Adrenal gland (tissue), 12 donors: ENCODE data around the gene MARCHF2. TPM values are rescaled to one million over a fixed set of nuclear protein-coding genes. Genes with fewer than 3 reads are reported as not detected.
A peak's percentile ranks its signal among the peaks of the same experiment; 100 is the strongest.
"Not testable (repeated sequence)": the region's sequence is repeated elsewhere in the genome, so short reads cannot be mapped to it uniquely, and the experiment has no call there.

Experiments used
- DNase-seq, 7 donors: peaks; one replicate each; pipeline ENCODE4 v3.0.0-alpha.2; 2019 to 2020
- H3K27ac ChIP-seq, 5 donors: fragments of 200-600 bp; sonication (generic) in 4 of 5; 1 replicate in 3 of 5; 2 replicates in 2 of 5; pipeline versions ENCODE4 v1.5.1 to v1.8.0; 2016 to 2020; ENCODE audit warnings: mild to moderate bottlenecking in 1 of 5
- H3K27me3 ChIP-seq: fragments of 200-600 bp; 2 replicates; pipeline ENCODE4 v1.8.0; 2021
- H3K36me3 ChIP-seq, 2 donors: fragments of 200-600 bp; replicated peaks in 1 of 2; 1 replicate in 1 of 2; 2 replicates in 1 of 2; pipeline versions ENCODE4 v1.5.1 to v1.8.0; 2018 to 2022
- H3K4me1 ChIP-seq, 2 donors: fragments of 200-600 bp; replicated peaks in 1 of 2; 1 replicate in 1 of 2; 2 replicates in 1 of 2; pipeline versions ENCODE4 v1.5.1 to v1.8.0; 2018 to 2021
- H3K4me3 ChIP-seq, 4 donors: fragments of 200-600 bp; sonication (generic) in 3 of 4; one replicate each; pipeline ENCODE4 v1.5.1; 2016 to 2018
- H3K9me3 ChIP-seq, 3 donors: fragments of 200-600 bp; sonication (generic) in 1 of 3; replicated peaks in 1 of 3; 1 replicate in 2 of 3; 2 replicates in 1 of 3; pipeline versions ENCODE4 v1.5.1 to v1.8.0; 2016 to 2021
- CTCF ChIP-seq, 6 experiments: fragments of 450-650 bp in 4 of 6; fragments of 200-600 bp in 2 of 6; sonication (generic) in 1 of 6; IDR thresholded peaks; 1 replicate in 5 of 6; 2 replicates in 1 of 6; pipeline versions ENCODE4 v1.5.1 to v1.8.0; 2016 to 2021; ENCODE audit warnings: antibody characterized with exemption in 6 of 6, mild to moderate bottlenecking in 2 of 6, moderate library complexity in 1 of 6
- POLR2A ChIP-seq, 2 donors: fragments of 450-650 bp; IDR thresholded peaks; one replicate each; pipeline ENCODE4 v1.6.1; 2017; ENCODE audit warnings: antibody characterized with exemption in 2 of 2, mild to moderate bottlenecking in 2 of 2, moderate library complexity in 1 of 2
- WGBS, 4 donors: extraction: QIAGEN DNeasy Blood & Tissue Kit in 2 of 4; methylation state at CpG; one replicate each; pipeline versions ENCODE4 v1.1.5 to v1.1.7; 2013 to 2017; 5-methylcytosine and 5-hydroxymethylcytosine counted together
- intact Hi-C, 2 donors: fragments of 100-400 bp; cut with DNase I; formaldehyde crosslinking; loops; one replicate each; pipeline versions ENCODE4 v1.14.1 to v1.15.0; 2022 to 2023
- polyA plus RNA-seq, 3 donors: library from polyadenylated mRNA; stranded (reverse); fragments of 200-250 nt in 2 of 3; fragments of 350-450 nt in 1 of 3; fragmentation: Illumina TruSeq in 1 of 3; extraction: RNeasy Lipid Tissue Mini Kit (QIAGEN cat#74804) in 1 of 3; gene quantifications; one replicate each; pipeline ENCODE4 v1.2.3, GENCODE V29; 2013 to 2014
- total RNA-seq, 9 donors: library from RNA; depleted of rRNA in 4 of 9; stranded (reverse); fragments of >200 nt in 4 of 9; fragments of 120-200 nt in 1 of 9; fragmentation: NEBNext Ultra II Directional in 1 of 9; extraction: Animal tissue kit (Norgen Biotek cat#: 25700) in 1 of 9; gene quantifications; one replicate each; pipeline versions ENCODE4 v1.1.0 to v1.2.4, GENCODE V29; 2013 to 2023
- donor health status: healthy with polysubstance abuse.
- donor health status: Bipolar disorder and iron deficiency.
- donor health status: DM: yes; HTN: yes; CAD: no.
- donor health status: DM: no; HTN: no; CAD: no.
- donor health status: DM: no; HTN: no; CAD: no.
- donor health status: DM: yes; HTN: yes; CAD: no.

Gene MARCHF2
- total and polyA plus RNA-seq, 12 donors, result 13.1 to 200 (median 45.8) TPM

DNA sequence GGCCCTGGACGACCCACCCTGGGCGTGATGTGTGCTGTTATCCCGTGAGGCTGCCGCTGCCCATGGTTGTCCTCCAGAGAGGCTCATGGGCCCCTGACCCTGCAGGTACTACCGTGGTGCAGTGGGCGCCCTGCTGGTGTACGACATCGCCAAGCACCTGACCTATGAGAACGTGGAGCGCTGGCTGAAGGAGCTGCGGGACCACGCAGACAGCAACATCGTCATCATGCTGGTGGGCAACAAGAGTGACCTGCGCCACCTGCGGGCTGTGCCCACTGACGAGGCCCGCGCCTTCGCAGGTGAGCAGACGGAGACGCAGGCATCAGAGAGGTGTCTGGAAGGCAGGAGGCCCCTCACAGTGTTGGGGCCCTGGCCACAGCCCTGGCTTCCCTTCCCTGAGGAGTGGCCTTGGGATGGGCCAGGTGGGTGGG is 11.1 kb upstream of the MARCHF2 start:
- WGBS, 4 donors, result 91 to 96% (median 94%) methylated on average over 14 to 21 of the region's 21 CpGs; no CpG with 5 or more reads in 1 of the 4 donors
- no peak for DNase-seq
- Histone ChIP-seq H3K36me3 (peaks cover 0 to 52% of the 10 kb centered on the region in 2 donors), H3K27me3 (no peaks in the 10 kb centered on the region), H3K9me3 (no peaks in the 10 kb centered on the region), H3K27ac (no peak overlapping the region), H3K4me1 (peaks cover 0 to 19% of the 10 kb centered on the region in 2 donors), H3K4me3 (no peak overlapping the region)
- TF ChIP-seq POLR2A (IDR thresholded peaks at IDR 0.05) (no peak), CTCF (IDR thresholded peaks at IDR 0.05) (no peak)
- intact Hi-C loops, result no loop called here

GRCh38 chr19:8403098-8403819 is 9.8 kb upstream of the MARCHF2 start:
- no peak overlapping the region for H3K4me3 ChIP-seq
- H3K9me3 ChIP-seq, result no peaks in the 10 kb centered on the region
- H3K27ac ChIP-seq, result no peak overlapping the region
- peaks cover 0 to 9% of the 10 kb centered on the region in 2 donors for H3K4me1 ChIP-seq
- H3K36me3 ChIP-seq, result peaks cover 0 to 52% of the 10 kb centered on the region in 2 donors
- no peak for TF ChIP-seq POLR2A (IDR thresholded peaks at IDR 0.05)
- TF ChIP-seq CTCF (IDR thresholded peaks at IDR 0.05), result no peak
- no peak for DNase-seq
- 89 to 100% (median 94%) methylated on average over 2 to 44 of the region's 44 CpGs for WGBS, 4 donors
- intact Hi-C loops, result no loop called here
- H3K27me3 ChIP-seq, result no peaks in the 10 kb centered on the region

GRCh38 chr19:8403820-8404109 is 9.3 kb upstream of the MARCHF2 start:
- no peak overlapping the region for H3K27ac ChIP-seq
- H3K27me3 ChIP-seq, result no peaks in the 10 kb centered on the region
- DNase-seq, result no peak
- TF ChIP-seq POLR2A (IDR thresholded peaks at IDR 0.05) (no peak), CTCF (IDR thresholded peaks at IDR 0.05) (no peak)
- H3K4me1 ChIP-seq, result peaks cover 0 to 9% of the 10 kb centered on the region in 2 donors
- H3K9me3 ChIP-seq, result no peaks in the 10 kb centered on the region
- no peak overlapping the region for H3K4me3 ChIP-seq
- peaks cover 0 to 52% of the 10 kb centered on the region in 2 donors for H3K36me3 ChIP-seq
- intact Hi-C loops, result no loop called here
- 85 to 95% (median 88%) methylated on average over 12 to 24 of the region's 24 CpGs for WGBS, 4 donors

DNA sequence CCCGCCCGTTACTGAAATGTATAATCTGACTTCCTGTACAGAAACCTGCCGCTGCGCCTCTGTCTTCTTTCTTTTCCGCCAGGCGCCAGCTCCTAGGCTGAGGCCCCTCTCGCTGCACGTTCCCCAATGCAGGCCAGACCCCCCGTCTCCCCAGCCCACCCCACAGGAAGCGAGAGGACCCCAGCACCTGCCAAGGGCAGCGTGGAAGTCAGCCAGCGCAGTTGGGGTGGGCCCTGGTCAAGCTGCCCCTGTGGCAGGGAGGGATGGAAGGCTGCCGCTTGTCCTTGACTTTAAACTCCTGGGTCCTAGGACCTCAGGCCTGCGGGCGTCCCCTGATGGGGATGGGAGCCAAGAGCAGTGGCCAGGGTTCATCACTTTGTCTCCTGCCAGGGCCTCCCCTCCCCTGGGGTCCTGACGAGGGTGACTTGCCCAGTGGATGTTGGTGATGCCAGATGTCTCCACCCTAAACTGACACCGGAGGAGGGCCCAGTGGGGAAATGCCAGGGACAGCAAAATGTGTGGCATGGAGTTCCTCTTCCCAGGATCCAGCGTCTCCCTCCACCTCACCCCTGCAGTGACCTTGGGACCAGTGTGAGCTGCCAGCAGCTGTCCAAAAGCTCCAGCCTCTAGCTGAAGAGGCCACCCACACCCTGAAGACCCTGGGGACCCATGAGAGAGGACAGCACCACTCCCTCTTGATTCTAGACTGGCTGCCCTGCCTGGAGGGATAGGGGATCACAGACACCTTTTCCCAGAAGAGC is 8.5 kb upstream of the MARCHF2 start:
- H3K27ac ChIP-seq, result no peak overlapping the region
- DNase-seq, result peak in 4 of 7 donors; percentile 51 to 76 (median 60)
- H3K36me3 ChIP-seq, result peaks cover 0 to 50% of the 10 kb centered on the region in 2 donors
- no peak overlapping the region for H3K4me3 ChIP-seq
- peaks cover 0 to 9% of the 10 kb centered on the region in 2 donors for H3K4me1 ChIP-seq
- H3K9me3 ChIP-seq, result no peaks in the 10 kb centered on the region
- TF ChIP-seq POLR2A (IDR thresholded peaks at IDR 0.05), result no peak
- TF ChIP-seq CTCF (IDR thresholded peaks at IDR 0.05), result no peak
- WGBS, 4 donors, result 76 to 95% (median 81%) methylated on average over 11 to 18 of the region's 18 CpGs
- H3K27me3 ChIP-seq, result no peaks in the 10 kb centered on the region
- intact Hi-C loops, result no loop called here

GRCh38 chr19:8410718-8411117 is 2.4 kb upstream of the MARCHF2 start:
- not testable (repeated sequence) for H3K27me3 ChIP-seq, H3K4me3 ChIP-seq, H3K36me3 ChIP-seq, H3K9me3 ChIP-seq, H3K27ac ChIP-seq, DNase-seq
- WGBS, 4 donors, result 85 to 90% (median 89%) methylated on average over 13 of the region's 13 CpGs
- H3K4me1 ChIP-seq, result peaks cover 1 to 25% of the 10 kb centered on the region in 2 donors
- intact Hi-C loops, result loop anchor here (5.0 to 10.0 kb wide), 2 partner anchors 97 to 174 kb away; no protein-coding TSS in a partner anchor
